Neural cell (in vitro differentiated cells): ENCODE measurements around the gene ACAD9.

Experiments
- MXI1 ChIP-seq: fragments of 450-650 bp; conservative IDR thresholded peaks from 2 replicates; pipeline ENCODE4 v1.6.1; 2014; ENCODE audit warnings: antibody characterized with exemption, mild to moderate bottlenecking; ENCODE audit not compliant: poor library complexity, severe bottlenecking
- POLR2AphosphoS5 ChIP-seq: IDR thresholded peaks from 2 replicates; pipeline ENCODE4 v1.6.1; 2012
- TF ChIP-seq, protein P1 (sequence below): IDR thresholded peaks from 2 replicates; pipeline ENCODE4 v1.6.1; 2012; ENCODE audit warnings: borderline replicate concordance
- TF ChIP-seq, protein P2 (sequence below): fragments of 450-650 bp; IDR thresholded peaks from 2 replicates; pipeline ENCODE4 v1.5.1; 2014; ENCODE audit warnings: antibody characterized with exemption, mild to moderate bottlenecking, moderate library complexity; ENCODE audit not compliant: poor library complexity, severe bottlenecking

DNA sequence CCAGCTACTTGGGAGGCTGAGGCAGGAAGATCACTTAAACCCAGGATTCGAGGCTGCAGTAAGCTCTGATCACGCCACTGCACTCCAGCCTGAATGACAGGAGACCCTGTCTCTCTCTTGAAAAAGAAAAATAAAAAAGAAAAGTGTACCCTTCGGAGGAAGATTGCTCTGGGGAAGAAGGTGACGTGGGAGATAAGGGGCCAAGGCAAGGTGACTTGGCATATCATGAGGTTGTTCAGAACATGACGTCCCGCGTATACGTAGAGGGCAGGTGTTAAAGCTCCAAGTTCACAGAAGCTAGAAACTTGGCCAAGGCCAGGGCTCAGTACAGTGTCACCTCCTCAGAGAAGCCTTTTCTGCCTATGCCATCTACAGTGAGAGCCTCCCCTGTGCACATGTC is 6.7 kb upstream of the ACAD9 start:
- TF ChIP-seq, protein P1, sequence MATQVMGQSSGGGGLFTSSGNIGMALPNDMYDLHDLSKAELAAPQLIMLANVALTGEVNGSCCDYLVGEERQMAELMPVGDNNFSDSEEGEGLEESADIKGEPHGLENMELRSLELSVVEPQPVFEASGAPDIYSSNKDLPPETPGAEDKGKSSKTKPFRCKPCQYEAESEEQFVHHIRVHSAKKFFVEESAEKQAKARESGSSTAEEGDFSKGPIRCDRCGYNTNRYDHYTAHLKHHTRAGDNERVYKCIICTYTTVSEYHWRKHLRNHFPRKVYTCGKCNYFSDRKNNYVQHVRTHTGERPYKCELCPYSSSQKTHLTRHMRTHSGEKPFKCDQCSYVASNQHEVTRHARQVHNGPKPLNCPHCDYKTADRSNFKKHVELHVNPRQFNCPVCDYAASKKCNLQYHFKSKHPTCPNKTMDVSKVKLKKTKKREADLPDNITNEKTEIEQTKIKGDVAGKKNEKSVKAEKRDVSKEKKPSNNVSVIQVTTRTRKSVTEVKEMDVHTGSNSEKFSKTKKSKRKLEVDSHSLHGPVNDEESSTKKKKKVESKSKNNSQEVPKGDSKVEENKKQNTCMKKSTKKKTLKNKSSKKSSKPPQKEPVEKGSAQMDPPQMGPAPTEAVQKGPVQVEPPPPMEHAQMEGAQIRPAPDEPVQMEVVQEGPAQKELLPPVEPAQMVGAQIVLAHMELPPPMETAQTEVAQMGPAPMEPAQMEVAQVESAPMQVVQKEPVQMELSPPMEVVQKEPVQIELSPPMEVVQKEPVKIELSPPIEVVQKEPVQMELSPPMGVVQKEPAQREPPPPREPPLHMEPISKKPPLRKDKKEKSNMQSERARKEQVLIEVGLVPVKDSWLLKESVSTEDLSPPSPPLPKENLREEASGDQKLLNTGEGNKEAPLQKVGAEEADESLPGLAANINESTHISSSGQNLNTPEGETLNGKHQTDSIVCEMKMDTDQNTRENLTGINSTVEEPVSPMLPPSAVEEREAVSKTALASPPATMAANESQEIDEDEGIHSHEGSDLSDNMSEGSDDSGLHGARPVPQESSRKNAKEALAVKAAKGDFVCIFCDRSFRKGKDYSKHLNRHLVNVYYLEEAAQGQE = no peak
- TF ChIP-seq MXI1 (no peak), POLR2AphosphoS5 (no peak)
- TF ChIP-seq, protein P2, sequence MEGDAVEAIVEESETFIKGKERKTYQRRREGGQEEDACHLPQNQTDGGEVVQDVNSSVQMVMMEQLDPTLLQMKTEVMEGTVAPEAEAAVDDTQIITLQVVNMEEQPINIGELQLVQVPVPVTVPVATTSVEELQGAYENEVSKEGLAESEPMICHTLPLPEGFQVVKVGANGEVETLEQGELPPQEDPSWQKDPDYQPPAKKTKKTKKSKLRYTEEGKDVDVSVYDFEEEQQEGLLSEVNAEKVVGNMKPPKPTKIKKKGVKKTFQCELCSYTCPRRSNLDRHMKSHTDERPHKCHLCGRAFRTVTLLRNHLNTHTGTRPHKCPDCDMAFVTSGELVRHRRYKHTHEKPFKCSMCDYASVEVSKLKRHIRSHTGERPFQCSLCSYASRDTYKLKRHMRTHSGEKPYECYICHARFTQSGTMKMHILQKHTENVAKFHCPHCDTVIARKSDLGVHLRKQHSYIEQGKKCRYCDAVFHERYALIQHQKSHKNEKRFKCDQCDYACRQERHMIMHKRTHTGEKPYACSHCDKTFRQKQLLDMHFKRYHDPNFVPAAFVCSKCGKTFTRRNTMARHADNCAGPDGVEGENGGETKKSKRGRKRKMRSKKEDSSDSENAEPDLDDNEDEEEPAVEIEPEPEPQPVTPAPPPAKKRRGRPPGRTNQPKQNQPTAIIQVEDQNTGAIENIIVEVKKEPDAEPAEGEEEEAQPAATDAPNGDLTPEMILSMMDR = no peak
